ENCODE results near the gene DISP3.

The DISP3 gene

GRCh38 chr1:11462224-11462923, 16.6 kb upstream of the DISP3 start:
- no peak for DNase-seq

DNA sequence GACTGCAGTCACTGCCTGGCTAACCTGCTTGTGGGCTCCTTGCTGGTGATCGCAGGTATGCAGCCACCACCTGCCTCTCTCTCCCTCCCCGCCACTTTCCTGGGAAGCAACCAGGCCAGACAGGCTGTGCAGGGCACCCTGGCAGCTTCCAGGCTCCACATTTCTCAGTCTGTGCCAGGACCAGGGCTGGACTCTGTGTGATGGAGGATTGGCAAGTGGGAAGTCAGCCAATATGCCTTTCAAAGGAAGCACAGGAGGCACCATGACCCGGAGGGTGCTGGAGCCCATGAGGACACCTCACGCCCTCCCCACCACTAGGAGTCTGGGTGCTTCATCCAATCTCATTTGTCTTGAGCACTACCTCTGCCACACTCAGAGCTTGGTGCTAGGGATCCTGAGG, 15.8 kb upstream of the DISP3 start:
- DNase-seq: no peak

DNA sequence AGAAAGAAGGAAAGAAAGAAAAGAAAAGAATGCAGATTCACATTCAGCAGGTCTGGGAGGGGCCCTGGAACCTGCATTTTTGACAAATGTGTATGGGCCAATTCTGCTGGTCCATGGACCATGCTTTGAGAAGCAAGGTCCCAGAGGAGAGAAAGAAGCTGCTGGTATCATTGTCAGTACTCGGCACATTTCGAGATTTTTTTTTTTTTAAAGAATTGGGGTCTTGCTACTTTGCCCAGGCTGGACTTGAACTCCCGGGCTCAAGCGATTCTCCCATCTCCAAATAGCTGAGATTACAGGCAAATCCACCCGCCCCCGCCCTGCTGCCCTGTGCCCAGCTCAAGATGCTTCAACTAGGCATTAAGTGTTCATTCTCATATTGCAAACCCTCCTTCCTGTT, 13.6 kb upstream of the DISP3 start:
- no peak for DNase-seq

DNA sequence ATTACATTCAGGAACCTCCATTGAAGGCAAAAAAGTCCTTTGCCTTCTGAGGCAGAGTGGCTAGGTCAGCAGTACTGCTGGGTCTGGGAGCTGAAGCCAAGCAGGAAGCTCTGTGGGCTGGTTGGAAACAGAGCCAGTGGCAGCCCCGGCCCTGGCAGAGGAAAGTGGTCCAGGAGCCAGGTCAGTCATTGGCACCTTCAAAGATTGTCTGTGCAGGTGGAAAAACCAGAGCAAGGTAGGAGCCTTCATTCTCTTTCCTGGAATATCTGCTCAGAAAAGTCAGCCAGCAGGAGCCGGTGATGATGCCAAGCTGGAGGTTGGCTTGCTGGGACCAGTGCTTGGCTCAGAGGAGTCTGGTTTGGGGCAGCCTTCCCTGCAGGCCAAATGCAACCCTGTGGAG, 12.5 kb upstream of the DISP3 start:
- DNase-seq: no peak

GRCh38 chr1:11468878-11469277, 10.1 kb upstream of the DISP3 start:
- DNase-seq: no peak

DNA sequence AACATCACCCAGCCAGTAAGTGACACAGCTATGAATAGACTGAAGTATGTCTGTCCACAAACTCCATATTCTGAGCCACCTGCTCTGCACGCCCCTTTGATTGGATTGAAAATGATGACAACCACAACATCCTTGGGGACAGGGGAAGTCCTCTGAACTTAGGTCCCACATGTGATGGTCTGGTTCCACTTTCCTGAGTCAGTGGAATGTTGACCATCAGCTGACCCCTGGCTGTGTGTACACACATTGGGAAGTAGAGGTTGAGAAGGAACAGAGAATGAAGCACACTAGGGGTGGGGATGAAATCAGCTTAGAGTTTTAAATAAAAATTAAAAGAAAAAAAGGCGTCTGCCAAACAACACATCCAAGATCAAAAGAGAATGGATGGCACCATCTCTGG, 8.0 kb upstream of the DISP3 start:
- DNase-seq: no peak

GRCh38 chr1:11471473-11471872, 7.5 kb upstream of the DISP3 start:
- no peak for DNase-seq

- no peak for DNase-seq
Measured at GRCh38 chr1:11472284-11472683, 6.7 kb upstream of the DISP3 start.

- no peak for DNase-seq
Measured at GRCh38 chr1:11472741-11473140, 6.2 kb upstream of the DISP3 start.

DNA sequence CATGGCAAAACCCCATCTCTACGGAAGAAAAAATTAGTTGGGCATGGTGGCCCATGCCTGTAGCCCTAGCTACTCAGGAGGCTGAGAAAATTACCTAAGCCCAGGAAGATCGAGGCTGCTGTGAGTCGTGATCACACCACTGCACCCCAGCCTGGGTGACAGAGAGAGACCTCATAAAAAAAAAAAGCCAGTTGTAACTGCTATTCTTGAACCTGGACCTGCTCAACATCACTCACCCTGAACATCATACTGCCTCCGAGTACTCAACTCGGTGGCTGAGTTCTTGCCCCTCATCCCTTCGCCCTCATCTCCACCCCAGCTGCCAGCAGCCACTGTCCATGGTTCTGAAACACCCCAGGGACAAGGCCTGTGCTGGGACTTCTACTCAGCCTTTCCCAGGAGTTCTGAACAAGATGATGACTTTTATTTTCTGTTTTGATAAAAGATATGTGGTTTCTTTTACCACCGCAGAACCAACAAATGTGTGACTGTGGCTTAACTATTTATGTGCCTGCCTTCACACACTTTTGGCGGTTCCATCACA, 5.4 kb upstream of the DISP3 start:
- no peak for DNase-seq

DNA sequence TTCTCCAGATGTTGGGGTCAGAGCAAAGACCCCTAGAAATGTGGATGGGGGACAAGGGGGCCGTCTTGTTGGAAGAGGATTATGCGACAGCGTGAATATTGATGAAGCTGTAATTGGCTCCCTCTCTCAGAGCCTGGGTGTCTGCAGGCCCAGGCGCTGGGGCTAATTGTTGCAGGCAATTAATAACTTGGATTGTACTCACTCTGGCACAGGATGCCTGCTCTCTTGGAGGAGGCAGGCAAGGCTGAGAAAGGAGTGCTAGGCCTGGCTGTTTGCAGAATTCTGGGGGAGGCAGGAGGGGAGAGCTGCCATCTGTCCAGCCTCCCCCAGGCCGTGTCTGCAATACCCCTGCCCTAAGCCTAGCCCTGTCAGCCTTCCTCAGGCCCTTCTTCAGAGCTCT, 4.1 kb upstream of the DISP3 start:
- DNase-seq: no peak

DNA sequence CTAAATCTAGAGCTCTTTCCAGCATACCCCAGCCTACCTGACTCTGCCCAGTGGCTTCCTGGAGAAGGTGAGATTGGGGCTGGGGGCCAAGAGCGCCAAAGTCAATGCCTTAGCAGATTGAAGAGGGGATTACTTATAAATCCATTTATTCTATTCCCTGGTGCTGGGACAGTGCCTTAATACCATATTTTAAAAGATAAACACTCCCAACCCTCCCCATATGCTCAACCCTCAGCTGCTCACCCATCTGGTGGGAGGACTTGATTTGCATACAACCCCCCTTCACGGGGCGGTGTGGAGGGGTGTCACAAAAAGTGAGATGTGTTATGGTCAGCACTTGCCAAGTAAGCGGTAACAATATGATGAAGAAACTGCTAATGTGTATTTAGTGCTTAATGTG, 3.2 kb upstream of the DISP3 start:
- DNase-seq: no peak

DNA sequence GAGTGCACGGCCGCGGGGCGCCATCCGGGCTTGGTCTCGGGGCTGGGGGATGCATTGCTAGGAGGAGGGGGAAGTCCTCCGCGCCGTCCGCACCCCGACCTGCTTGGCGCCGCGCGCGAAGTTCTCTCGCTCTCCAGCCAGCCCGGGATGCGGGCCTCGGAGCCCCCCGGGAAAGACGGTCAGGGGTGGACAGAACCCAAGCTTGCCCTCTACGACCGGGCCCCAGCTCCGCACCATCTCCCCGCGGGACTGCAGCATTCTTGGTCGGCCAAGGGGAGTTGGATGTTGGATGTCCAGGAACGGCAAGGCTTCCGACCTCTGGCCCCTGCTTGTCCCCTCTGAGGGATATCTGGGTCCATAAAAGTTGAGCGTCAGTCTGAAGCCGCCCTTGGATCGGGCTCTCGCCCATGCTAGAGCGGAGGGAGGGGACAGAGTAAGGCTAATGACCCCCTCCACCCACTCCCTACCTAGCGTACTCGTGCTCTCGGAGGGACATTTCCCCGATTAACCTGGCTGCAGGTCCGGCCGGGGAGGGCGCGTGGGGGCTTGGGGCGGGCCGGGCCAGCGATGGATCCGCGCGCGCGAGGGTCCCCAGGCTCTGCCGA, 522 bp downstream of the DISP3 start:
- DNase-seq: no peak

GRCh38 chr1:11481019-11481418, 2.1 kb downstream of the DISP3 start:
- DNase-seq: no peak

GRCh38 chr1:11482198-11482597, 3.2 kb downstream of the DISP3 start:
- no peak for DNase-seq

- no peak for DNase-seq
Measured at GRCh38 chr1:11482701-11483479, 3.9 kb downstream of the DISP3 start.

GRCh38 chr1:11483581-11484320, 4.8 kb downstream of the DISP3 start:
- DNase-seq: no peak

DNA sequence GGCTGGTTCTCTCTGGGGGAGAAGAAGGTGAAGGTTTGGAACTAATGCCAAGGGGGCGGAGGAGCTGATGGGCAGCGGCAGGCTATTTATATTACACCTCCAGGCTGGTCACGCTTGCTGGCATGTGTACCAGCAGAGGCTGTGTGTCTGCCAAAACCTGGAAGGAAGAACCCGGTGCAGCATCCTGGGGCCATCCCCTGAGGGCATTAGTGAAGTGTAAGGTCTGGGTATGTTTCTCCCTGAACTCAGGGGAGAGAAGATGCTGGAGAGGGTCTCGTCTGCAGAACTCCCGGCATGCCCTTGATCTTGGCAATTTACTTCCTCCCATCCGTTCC, 5.3 kb downstream of the DISP3 start:
- no peak for DNase-seq

GRCh38 chr1:11485191-11485590, 6.2 kb downstream of the DISP3 start:
- DNase-seq: no peak

- no peak for DNase-seq
Measured at GRCh38 chr1:11486231-11487009, 7.5 kb downstream of the DISP3 start.

- DNase-seq: no peak
Measured at GRCh38 chr1:11487196-11487751, 8.3 kb downstream of the DISP3 start.

GRCh38 chr1:11488201-11488770, 9.3 kb downstream of the DISP3 start:
- DNase-seq: no peak
